GM10248 (cell line): ENCODE results near the gene ZNF605.

Experiments
- CTCF ChIA-PET: fragments of 300-600 bp; sonication (Branson Sonifier 250); formaldehyde crosslinking; extraction: SDS; loops from one replicate; lab custom pipeline; 2021; ENCODE audit warnings: antibody characterized with exemption; lab: Yijun Ruan, JAX
- POLR2A ChIA-PET: fragments of 350-650 bp; sonication (Branson Sonifier 250); formaldehyde crosslinking; extraction: SDS; loops from one replicate; lab custom pipeline; 2020; ENCODE audit warnings: antibody characterized with exemption; lab: Yijun Ruan, JAX
- DNase-seq: peaks from one replicate; pipeline ENCODE4 v3.0.0; 2012; ENCODE audit errors: extremely low spot score
- CTCF ChIP-seq: IDR thresholded peaks from 2 replicates; pipeline ENCODE4 v1.5.1; 2012; ENCODE audit warnings: mild to moderate bottlenecking, low read depth; ENCODE audit errors: extremely low read depth, missing control alignments, control extremely low read depth

Gene ZNF605

GRCh38 chr12:132874175-132874574 is 81.9 kb downstream of the ZNF605 start:
- TF ChIP-seq CTCF = no peak
- POLR2A ChIA-PET = no interaction called here
- CTCF ChIA-PET = interaction anchor here (0.9 kb wide), 1 partner anchor 9 kb away, joined by 3 read pairs; no protein-coding TSS in a partner anchor
- no peak for DNase-seq

- DNase-seq = no peak
- no peak for TF ChIP-seq CTCF
- CTCF ChIA-PET = interaction anchor here (0.9 kb wide), 1 partner anchor 9 kb away, joined by 3 read pairs; no protein-coding TSS in a partner anchor
- POLR2A ChIA-PET = no interaction called here
Observed at GRCh38 chr12:132873724-132874123, 82.4 kb downstream of the ZNF605 start.

- DNase-seq = no peak
- POLR2A ChIA-PET = no interaction called here
- TF ChIP-seq CTCF = no peak
- CTCF ChIA-PET = interaction anchor here (0.9 kb wide), 1 partner anchor 10 kb away, joined by 3 read pairs; no protein-coding TSS in a partner anchor
Observed at GRCh38 chr12:132872975-132873421, 83.1 kb downstream of the ZNF605 start.

- ChIA-PET POLR2A (no interaction called here), CTCF (no interaction called here)
- TF ChIP-seq CTCF = no peak
- no peak for DNase-seq
Observed at GRCh38 chr12:132872073-132872855, 83.8 kb downstream of the ZNF605 start.

GRCh38 chr12:132869551-132869950 is 86.6 kb downstream of the ZNF605 start:
- no peak for TF ChIP-seq CTCF
- no peak for DNase-seq
- POLR2A ChIA-PET = no interaction called here
- CTCF ChIA-PET = no interaction called here
